ENCODE results near the gene PRDM16. TPM values are rescaled to one million over a fixed set of nuclear protein-coding genes. Genes with fewer than 3 reads are reported as not detected.

PRDM16 gene
- total and polyA plus RNA-seq, 2 of the 13 experiments (the other 11 are each of a cell fraction or from before 2014, with no cell fraction given) = 0.15 to 0.81 TPM

- TF ChIP-seq ZFP91 (CRISPR knock-in tag; IDR thresholded peaks at IDR 0.05; ENCODE audit: borderline replicate concordance) (peak; percentile 59; the same call in 1 of the 2 replicates), FOXO4 (CRISPR knock-in tag; conservative IDR thresholded peaks at IDR 0.05) (no peak), CAMTA2 (CRISPR knock-in tag; IDR thresholded peaks at IDR 0.05; ENCODE audit: borderline replicate concordance) (no peak), TCF7 (IDR thresholded peaks at IDR 0.05; ENCODE audit: low read depth) (no peak), ZNF572 (CRISPR knock-in tag; IDR thresholded peaks at IDR 0.05) (peak; percentile 12; the same call in 1 of the 2 replicates), MTA1 (CRISPR knock-in tag; IDR thresholded peaks at IDR 0.05; ENCODE audit: borderline replicate concordance) (0 out of 2 replicates have a peak, but pooled peaks have one; percentile 22), ZNF766 (CRISPR knock-in tag; IDR thresholded peaks at IDR 0.05; ENCODE audit: borderline replicate concordance) (no peak; the same call in 1 of the 2 replicates), ATF7-NPFF (CRISPR knock-in tag; IDR thresholded peaks at IDR 0.05; ENCODE audit: low read depth) (peak; percentile 12; the same call in 1 of the 2 replicates), SNAPC5 (CRISPR knock-in tag; IDR thresholded peaks at IDR 0.05; ENCODE audit: borderline replicate concordance) (no peak), ZNF83 (CRISPR knock-in tag; IDR thresholded peaks at IDR 0.05; ENCODE audit: borderline replicate concordance) (no peak), ZNF574 (CRISPR knock-in tag; IDR thresholded peaks at IDR 0.05) (no peak), MLLT10 (CRISPR knock-in tag; IDR thresholded peaks at IDR 0.05) (no peak), CSRNP1 (CRISPR knock-in tag; IDR thresholded peaks at IDR 0.05) (no peak), ZNF724P (CRISPR knock-in tag; IDR thresholded peaks at IDR 0.05; ENCODE audit: borderline replicate concordance) (0 out of 2 replicates have a peak, but pooled peaks have one; percentile 25), ZNF619 (CRISPR knock-in tag; IDR thresholded peaks at IDR 0.05) (no peak), GZF1 (CRISPR knock-in tag; IDR thresholded peaks at IDR 0.05) (no peak), ZBTB1 (CRISPR knock-in tag; IDR thresholded peaks at IDR 0.05; ENCODE audit: borderline replicate concordance) (no peak), HDAC6 (IDR thresholded peaks at IDR 0.05; ENCODE audit: low read depth, low read length) (no peak), CBX1 (IDR thresholded peaks at IDR 0.05; ENCODE audit: low read depth) (no peak), MEIS1 (CRISPR knock-in tag; IDR thresholded peaks at IDR 0.05; ENCODE audit: borderline replicate concordance) (0 out of 2 replicates have a peak, but pooled peaks have one; percentile 17), SALL1 (CRISPR knock-in tag; IDR thresholded peaks at IDR 0.05) (no peak)
Observed at GRCh38 chr1:3472088-3472850, 403.3 kb downstream of the PRDM16 start (continued).
